SK-N-SH (cell line): ENCODE results near the gene KDM6B. TPM values are rescaled to one million over a fixed set of nuclear protein-coding genes. Genes with fewer than 3 reads are reported as not detected.

Experiments used
- CTCF ChIA-PET: fragments of 300-600, 350-600 bp; formaldehyde crosslinking; extraction: SDS; loops from one replicate; lab custom pipeline; 2021; lab: Yijun Ruan, JAX
- POLR2A ChIA-PET: fragments of 350-600 bp; sonication (Branson Sonifier 250); formaldehyde crosslinking; extraction: SDS; loops from one replicate; lab custom pipeline; 2020; ENCODE audit warnings: antibody characterized with exemption, inconsistent platforms; lab: Yijun Ruan, JAX
- DNase-seq: peaks from one replicate; pipeline ENCODE4 v3.0.0; 2012
- H2AFZ ChIP-seq: fragments of 200-600 bp; sonication (generic); 2 replicates; pipeline ENCODE4 v1.8.1; 2016; ENCODE audit warnings: antibody characterized with exemption, mild to moderate bottlenecking, low read depth
- H3F3A ChIP-seq: fragments of 200-600 bp; sonication (generic); replicated peaks from 2 replicates; pipeline ENCODE3; 2016; ENCODE audit warnings: antibody characterized with exemption, mild to moderate bottlenecking; ENCODE audit not compliant: insufficient read depth
- H3K27ac ChIP-seq, 2 experiments: fragments of 200-500 bp in 1 of 2; fragments of 200-600 bp in 1 of 2; sonication (Bioruptor generic) in 1 of 2; sonication (generic), shearing (Covaris generic) in 1 of 2; 2 replicates each; pipeline versions ENCODE4 v1.5.1 to v1.6.1; 2014 to 2016; ENCODE audit warnings: low read depth in 2 of 2, inconsistent platforms in 1 of 2, low read length in 1 of 2, mild to moderate bottlenecking in 1 of 2, mixed read lengths in 1 of 2
- H3K27me3 ChIP-seq: fragments of 200-600 bp; sonication (generic), shearing (Covaris generic); 2 replicates; pipeline ENCODE4 v1.6.1; 2016; ENCODE audit warnings: mixed run types; ENCODE audit not compliant: insufficient read depth
- H3K36me3 ChIP-seq, 2 experiments: fragments of 200-500 bp in 1 of 2; fragments of 200-600 bp in 1 of 2; sonication (Bioruptor generic) in 1 of 2; sonication (generic) in 1 of 2; replicated peaks in 1 of 2; 2 replicates each; pipeline versions ENCODE3 to v1.5.1; 2014 to 2016; ENCODE audit warnings: low read length in 1 of 2, mild to moderate bottlenecking in 1 of 2; ENCODE audit not compliant: insufficient read depth in 2 of 2, control insufficient read depth in 1 of 2
- H3K4me1 ChIP-seq, 2 experiments: fragments of 200-500 bp in 1 of 2; fragments of 200-600 bp in 1 of 2; sonication (Bioruptor generic) in 1 of 2; sonication (generic), shearing (Covaris generic) in 1 of 2; 2 replicates each; pipeline versions ENCODE4 v1.5.1 to v1.6.1; 2014 to 2016; ENCODE audit warnings: low read depth in 1 of 2, low read length in 1 of 2, mixed run types in 1 of 2; ENCODE audit not compliant: insufficient read depth in 2 of 2, control insufficient read depth in 1 of 2
- H3K4me2 ChIP-seq: fragments of 200-600 bp; sonication (generic), shearing (Covaris generic); 2 replicates; pipeline ENCODE4 v1.6.1; 2017; ENCODE audit warnings: mixed run types
- H3K4me3 ChIP-seq, 2 experiments: fragments of 200-500 bp in 1 of 2; fragments of 200-600 bp in 1 of 2; sonication (Bioruptor generic) in 1 of 2; sonication (generic), shearing (Covaris generic) in 1 of 2; 2 replicates each; pipeline versions ENCODE4 v1.5.1 to v1.8.1; 2014 to 2016; ENCODE audit warnings: low read depth in 2 of 2, inconsistent platforms in 1 of 2, low read length in 1 of 2, mild to moderate bottlenecking in 1 of 2, mixed read lengths in 1 of 2, moderate library complexity in 1 of 2
- H3K79me2 ChIP-seq: fragments of 200-600 bp; sonication (generic); 2 replicates; pipeline ENCODE4 v1.8.1; 2017; ENCODE audit warnings: mild to moderate bottlenecking; ENCODE audit not compliant: insufficient read depth
- H3K9ac ChIP-seq: fragments of 200-600 bp; sonication (generic); 2 replicates; pipeline ENCODE4 v1.6.1; 2017; ENCODE audit warnings: mixed run types
- H3K9me2 ChIP-seq: fragments of 200-600 bp; sonication (generic); 2 replicates; pipeline ENCODE4 v1.6.1; 2017; ENCODE audit warnings: mixed run types
- H3K9me3 ChIP-seq: fragments of 200-600 bp; sonication (generic); 2 replicates; pipeline ENCODE4 v1.6.1; 2017; ENCODE audit warnings: mixed run types, mild to moderate bottlenecking, moderate library complexity
- H4K20me1 ChIP-seq: fragments of 200-600 bp; sonication (generic); 2 replicates; pipeline ENCODE4 v1.6.1; 2017; ENCODE audit warnings: mild to moderate bottlenecking, mixed run types; ENCODE audit not compliant: insufficient read depth
- ELF1 ChIP-seq: IDR thresholded peaks from 2 replicates; pipeline ENCODE4 v1.4.0; 2012
- EP300 ChIP-seq, 2 experiments: IDR thresholded peaks; 2 replicates each; pipeline versions ENCODE4 v1.4.0 to v1.6.1; 2012; ENCODE audit warnings: borderline replicate concordance in 1 of 2, low read depth in 1 of 2, low read length in 1 of 2
- EZH2phosphoT487 ChIP-seq: fragments of 200-600 bp; sonication (generic); IDR thresholded peaks from 2 replicates; pipeline ENCODE4 v1.6.1; 2017; ENCODE audit warnings: low read depth, mixed run types, mild to moderate bottlenecking, antibody characterized with exemption, moderate library complexity, borderline replicate concordance
- GABPA ChIP-seq: IDR thresholded peaks from 2 replicates; pipeline ENCODE4 v1.4.0; 2012; ENCODE audit warnings: low read depth, mild to moderate bottlenecking
- JUND ChIP-seq: IDR thresholded peaks from 2 replicates; pipeline ENCODE4 v1.4.0; 2012
- MEF2A ChIP-seq: IDR thresholded peaks from 2 replicates; pipeline ENCODE4 v1.4.0; 2012; ENCODE audit warnings: low read depth, borderline replicate concordance
- NRF1 ChIP-seq: IDR thresholded peaks from 2 replicates; pipeline ENCODE4 v1.6.1; 2012; ENCODE audit warnings: low read depth, mild to moderate bottlenecking, low read length
- RAD21 ChIP-seq: IDR thresholded peaks from 2 replicates; pipeline ENCODE4 v1.6.1; 2012; ENCODE audit warnings: mild to moderate bottlenecking, low read length
- RFX5 ChIP-seq: IDR thresholded peaks from 2 replicates; pipeline ENCODE4 v1.6.1; 2012; ENCODE audit warnings: mild to moderate bottlenecking, improper control_type of control experiment, low read length
- SIN3A ChIP-seq: IDR thresholded peaks from 2 replicates; pipeline ENCODE4 v1.6.1; 2012; ENCODE audit warnings: low read depth, mild to moderate bottlenecking, low read length, moderate library complexity, borderline replicate concordance
- SMC3 ChIP-seq: IDR thresholded peaks from 2 replicates; pipeline ENCODE4 v1.6.1; 2012; ENCODE audit warnings: low read depth, low read length, improper control_type of control experiment
- TAF1 ChIP-seq: IDR thresholded peaks from 2 replicates; pipeline ENCODE4 v1.6.1; 2012; ENCODE audit warnings: low read depth, mild to moderate bottlenecking, low read length, moderate library complexity, borderline replicate concordance
- TCF12 ChIP-seq: IDR thresholded peaks from 2 replicates; pipeline ENCODE4 v1.4.0; 2012
- TEAD4 ChIP-seq: IDR thresholded peaks from 2 replicates; pipeline ENCODE4 v1.4.0; 2012; ENCODE audit warnings: mild to moderate bottlenecking, borderline replicate concordance; ENCODE audit not compliant: insufficient read depth
- WGBS: methylation state at CpG from one replicate; pipeline ENCODE4 v1.1.6; 2017; ENCODE audit warnings: low lambda C conversion rate; 5-methylcytosine and 5-hydroxymethylcytosine counted together
- polyA plus RNA-seq, 3 experiments: library from polyadenylated mRNA; depleted of rRNA; stranded (reverse); fragments of >200 nt; gene quantifications; 2 replicates each; pipeline ENCODE4 v1.2.3, GENCODE V29; 2012
- TF ChIP-seq, protein P1 (sequence below): IDR thresholded peaks from 2 replicates; pipeline ENCODE4; 2012
- TF ChIP-seq, protein P2 (sequence below): fragments of 150-350 bp; IDR thresholded peaks from 2 replicates; pipeline ENCODE4 v1.6.1; 2016; ENCODE audit warnings: mild to moderate bottlenecking, low read depth, low read length
- TF ChIP-seq, protein P3 (sequence below): fragments of 200-600 bp; sonication (generic); IDR thresholded peaks from 2 replicates; pipeline ENCODE4 v1.6.1; 2017; ENCODE audit warnings: antibody characterized with exemption, mild to moderate bottlenecking, moderate library complexity
- TF ChIP-seq, protein P4 (sequence below): IDR thresholded peaks from 2 replicates; pipeline ENCODE4 v1.4.0; 2012; ENCODE audit warnings: low read depth

KDM6B gene
- polyA plus RNA-seq, 1 of the 3 experiments (the other 2 are of a cell fraction) = 2.6 TPM

DNA sequence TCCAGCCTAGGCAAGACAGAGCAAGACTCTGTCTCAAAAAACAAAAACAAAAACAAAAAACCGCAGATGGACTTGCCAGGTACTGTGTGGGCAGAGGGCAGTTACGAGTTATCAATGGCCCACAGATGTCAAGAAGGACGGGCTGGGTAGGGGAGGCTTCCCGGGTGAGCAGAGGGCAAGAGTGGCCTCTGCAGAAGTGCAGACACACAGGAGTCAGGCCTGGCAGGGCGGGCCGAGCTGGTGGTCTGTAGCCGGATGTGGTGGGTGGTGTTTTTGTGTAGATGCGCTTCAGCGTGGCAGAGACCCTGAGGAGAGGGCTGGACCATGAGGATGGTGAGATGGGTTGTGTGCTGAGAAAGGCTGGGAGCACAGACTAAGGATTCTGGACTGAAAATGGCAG lies 44.9 kb upstream of the KDM6B start:
- Histone ChIP-seq H3K4me2 (no peak overlapping the region), H3K79me2 (no peaks in the 10 kb centered on the region), H3K9me2 (no peaks in the 10 kb centered on the region), H3K27ac (no peak overlapping the region), H3K4me3 (no peak overlapping the region), H3F3A (no peaks in the 10 kb centered on the region), H3K9me3 (no peaks in the 10 kb centered on the region), H3K4me1 (no peaks in the 10 kb centered on the region), H4K20me1 (no peaks in the 10 kb centered on the region), H2AFZ (no peak overlapping the region), H3K9ac (no peak overlapping the region), H3K36me3 (no peaks in the 10 kb centered on the region), H3K27me3 (no peaks in the 10 kb centered on the region)
- POLR2A ChIA-PET = no interaction called here
- CTCF ChIA-PET = no interaction called here
- DNase-seq = no peak
- WGBS = 75% methylated on average over 9 of the region's 9 CpGs
- TF ChIP-seq RFX5 (no peak), EZH2phosphoT487 (no peak), ELF1 (no peak), TEAD4 (no peak), NRF1 (no peak), RAD21 (no peak), JUND (no peak), GABPA (no peak), MEF2A (no peak), SIN3A (no peak), EP300 (IDR thresholded peaks at IDR 0.05; ENCODE audit: borderline replicate concordance in 1 of 2, low read depth in 1 of 2, low read length in 1 of 2) (no peak), SMC3 (no peak), TCF12 (no peak), TAF1 (no peak)
- TF ChIP-seq, protein P1, sequence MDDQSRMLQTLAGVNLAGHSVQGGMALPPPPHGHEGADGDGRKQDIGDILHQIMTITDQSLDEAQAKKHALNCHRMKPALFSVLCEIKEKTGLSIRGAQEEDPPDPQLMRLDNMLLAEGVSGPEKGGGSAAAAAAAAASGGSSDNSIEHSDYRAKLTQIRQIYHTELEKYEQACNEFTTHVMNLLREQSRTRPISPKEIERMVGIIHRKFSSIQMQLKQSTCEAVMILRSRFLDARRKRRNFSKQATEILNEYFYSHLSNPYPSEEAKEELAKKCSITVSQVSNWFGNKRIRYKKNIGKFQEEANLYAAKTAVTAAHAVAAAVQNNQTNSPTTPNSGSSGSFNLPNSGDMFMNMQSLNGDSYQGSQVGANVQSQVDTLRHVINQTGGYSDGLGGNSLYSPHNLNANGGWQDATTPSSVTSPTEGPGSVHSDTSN = no peak
- TF ChIP-seq, protein P2, sequence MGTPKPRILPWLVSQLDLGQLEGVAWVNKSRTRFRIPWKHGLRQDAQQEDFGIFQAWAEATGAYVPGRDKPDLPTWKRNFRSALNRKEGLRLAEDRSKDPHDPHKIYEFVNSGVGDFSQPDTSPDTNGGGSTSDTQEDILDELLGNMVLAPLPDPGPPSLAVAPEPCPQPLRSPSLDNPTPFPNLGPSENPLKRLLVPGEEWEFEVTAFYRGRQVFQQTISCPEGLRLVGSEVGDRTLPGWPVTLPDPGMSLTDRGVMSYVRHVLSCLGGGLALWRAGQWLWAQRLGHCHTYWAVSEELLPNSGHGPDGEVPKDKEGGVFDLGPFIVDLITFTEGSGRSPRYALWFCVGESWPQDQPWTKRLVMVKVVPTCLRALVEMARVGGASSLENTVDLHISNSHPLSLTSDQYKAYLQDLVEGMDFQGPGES = no peak
- TF ChIP-seq, protein P3, sequence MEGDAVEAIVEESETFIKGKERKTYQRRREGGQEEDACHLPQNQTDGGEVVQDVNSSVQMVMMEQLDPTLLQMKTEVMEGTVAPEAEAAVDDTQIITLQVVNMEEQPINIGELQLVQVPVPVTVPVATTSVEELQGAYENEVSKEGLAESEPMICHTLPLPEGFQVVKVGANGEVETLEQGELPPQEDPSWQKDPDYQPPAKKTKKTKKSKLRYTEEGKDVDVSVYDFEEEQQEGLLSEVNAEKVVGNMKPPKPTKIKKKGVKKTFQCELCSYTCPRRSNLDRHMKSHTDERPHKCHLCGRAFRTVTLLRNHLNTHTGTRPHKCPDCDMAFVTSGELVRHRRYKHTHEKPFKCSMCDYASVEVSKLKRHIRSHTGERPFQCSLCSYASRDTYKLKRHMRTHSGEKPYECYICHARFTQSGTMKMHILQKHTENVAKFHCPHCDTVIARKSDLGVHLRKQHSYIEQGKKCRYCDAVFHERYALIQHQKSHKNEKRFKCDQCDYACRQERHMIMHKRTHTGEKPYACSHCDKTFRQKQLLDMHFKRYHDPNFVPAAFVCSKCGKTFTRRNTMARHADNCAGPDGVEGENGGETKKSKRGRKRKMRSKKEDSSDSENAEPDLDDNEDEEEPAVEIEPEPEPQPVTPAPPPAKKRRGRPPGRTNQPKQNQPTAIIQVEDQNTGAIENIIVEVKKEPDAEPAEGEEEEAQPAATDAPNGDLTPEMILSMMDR = no peak
- TF ChIP-seq, protein P4, sequence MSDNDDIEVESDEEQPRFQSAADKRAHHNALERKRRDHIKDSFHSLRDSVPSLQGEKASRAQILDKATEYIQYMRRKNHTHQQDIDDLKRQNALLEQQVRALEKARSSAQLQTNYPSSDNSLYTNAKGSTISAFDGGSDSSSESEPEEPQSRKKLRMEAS = no peak
